ENCODE data around the gene PRKCH.
"Not testable (repeated sequence)": the region's sequence is repeated elsewhere in the genome, so short reads cannot be mapped to it uniquely, and the experiment has no call there.

Gene PRKCH

DNA sequence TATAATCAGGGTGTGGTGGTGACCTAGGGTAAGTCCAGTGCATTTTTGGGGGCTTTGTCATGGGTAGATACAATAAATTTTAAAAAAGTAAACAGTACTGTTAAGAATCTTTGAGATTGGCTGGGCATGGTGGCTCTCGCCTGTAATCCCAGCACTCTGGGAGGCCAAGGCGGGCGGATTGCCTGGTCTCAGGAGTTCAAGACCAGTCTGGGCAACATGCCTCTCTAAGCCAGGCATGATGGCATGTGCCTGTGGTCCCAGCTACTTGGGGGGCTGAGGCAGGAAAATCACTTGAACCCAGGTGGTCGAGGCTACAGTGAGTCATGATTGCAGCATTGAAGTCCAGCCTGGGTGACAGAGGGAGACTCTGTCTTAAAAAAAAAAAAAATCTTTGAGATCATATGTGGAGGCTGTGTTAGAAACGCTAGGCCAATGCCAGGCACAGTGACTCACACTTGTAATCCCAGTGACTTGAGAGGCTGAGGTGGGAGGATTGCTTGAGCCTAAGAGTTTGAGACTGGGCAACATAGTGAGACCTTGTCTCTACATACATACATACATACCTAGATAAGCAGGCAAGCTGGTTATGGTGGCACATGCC, 67.7 kb downstream of the PRKCH start:
- DNase-seq (ENCODE audit: low read depth), result no peak

- no peak for DNase-seq (ENCODE audit: low read depth)
Observed at GRCh38 chr14:61391119-61391518, 69.7 kb downstream of the PRKCH start.

- no peak for DNase-seq (ENCODE audit: low read depth)
Observed at GRCh38 chr14:61392297-61392696, 70.9 kb downstream of the PRKCH start.

DNA sequence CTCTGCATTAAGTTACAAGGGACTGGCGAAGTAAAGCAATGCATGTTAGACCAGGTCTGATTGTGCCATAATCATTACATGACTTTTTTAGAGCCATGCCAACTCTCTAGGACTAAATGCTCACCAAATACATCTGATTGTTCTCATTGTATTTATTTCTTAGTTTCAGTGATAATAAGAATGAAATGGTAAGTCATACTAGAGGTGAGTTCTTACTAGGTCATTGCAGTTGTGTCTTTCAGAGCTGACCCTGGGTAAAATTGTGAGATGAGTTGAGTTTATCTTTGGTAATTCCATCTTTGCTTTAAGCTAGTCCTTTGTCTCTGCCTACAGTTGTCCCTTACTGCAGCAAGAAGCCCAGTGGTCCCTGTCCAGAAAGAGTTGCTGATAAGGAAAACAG, 73.2 kb downstream of the PRKCH start:
- no peak for DNase-seq (ENCODE audit: low read depth)

GRCh38 chr14:61395115-61395725, 73.8 kb downstream of the PRKCH start:
- no peak for DNase-seq (ENCODE audit: low read depth)

GRCh38 chr14:61396279-61396678, 74.9 kb downstream of the PRKCH start:
- no peak for DNase-seq (ENCODE audit: low read depth)

DNA sequence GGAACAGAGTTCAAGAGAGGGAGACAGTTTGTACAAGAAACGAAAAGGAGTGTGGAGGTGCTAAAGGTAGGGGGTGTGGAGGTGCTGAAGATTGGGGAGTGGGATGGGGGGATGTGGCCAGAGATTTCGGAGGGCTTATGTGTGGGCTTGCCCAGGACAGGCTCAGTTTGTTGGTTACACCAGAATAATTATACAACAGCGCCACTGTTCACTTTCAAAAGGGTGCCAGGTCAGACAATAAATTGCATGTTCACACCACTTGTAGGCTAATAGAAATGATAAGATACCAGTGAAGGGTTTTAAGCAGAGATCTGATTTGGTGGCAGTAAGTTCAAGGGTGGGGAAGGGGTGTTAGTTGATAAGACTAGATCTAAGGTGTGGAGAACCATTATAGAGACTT, 75.3 kb downstream of the PRKCH start:
- DNase-seq (ENCODE audit: low read depth), result no peak

DNA sequence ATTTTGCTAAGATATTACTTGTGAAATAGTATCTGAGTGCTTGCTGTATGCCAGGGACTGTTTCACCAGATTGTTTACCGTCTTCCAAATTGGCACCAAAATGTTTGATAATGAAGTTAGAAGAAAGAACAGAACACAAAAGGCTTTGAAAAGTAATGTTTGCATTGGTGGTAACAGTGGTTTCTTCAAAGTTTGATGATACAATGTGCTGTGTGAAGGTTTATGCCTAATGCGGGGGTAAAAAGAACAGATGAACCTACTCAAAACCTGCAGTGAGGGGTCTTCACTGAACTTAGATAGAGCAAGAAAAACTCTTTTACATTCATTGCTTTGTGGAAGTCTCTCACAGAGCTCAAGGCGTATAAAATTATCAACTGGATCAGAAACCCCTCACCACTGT, 76.2 kb downstream of the PRKCH start:
- no peak for DNase-seq (ENCODE audit: low read depth)

GRCh38 chr14:61398221-61398620, 76.8 kb downstream of the PRKCH start:
- no peak for DNase-seq (ENCODE audit: low read depth)

DNA sequence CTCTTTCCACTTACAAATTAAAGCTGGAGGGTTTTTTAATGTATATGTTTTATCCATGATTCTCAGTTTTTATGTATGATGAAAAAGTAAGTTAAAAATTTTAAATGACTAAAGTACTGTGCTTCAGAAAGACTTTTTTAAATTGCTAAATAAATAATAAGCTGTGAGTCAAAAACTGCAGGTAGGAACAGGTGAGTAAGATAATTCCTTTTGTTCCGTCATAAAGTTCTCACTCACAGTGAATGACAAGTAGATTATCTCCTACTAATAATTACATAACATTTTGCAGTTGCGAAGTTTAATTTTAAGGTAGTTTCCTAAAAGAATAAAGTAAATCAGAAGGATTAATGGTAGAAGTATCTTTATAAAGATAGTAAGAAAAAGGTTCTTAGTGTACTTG, 78.0 kb downstream of the PRKCH start:
- no peak for DNase-seq (ENCODE audit: low read depth)

DNA sequence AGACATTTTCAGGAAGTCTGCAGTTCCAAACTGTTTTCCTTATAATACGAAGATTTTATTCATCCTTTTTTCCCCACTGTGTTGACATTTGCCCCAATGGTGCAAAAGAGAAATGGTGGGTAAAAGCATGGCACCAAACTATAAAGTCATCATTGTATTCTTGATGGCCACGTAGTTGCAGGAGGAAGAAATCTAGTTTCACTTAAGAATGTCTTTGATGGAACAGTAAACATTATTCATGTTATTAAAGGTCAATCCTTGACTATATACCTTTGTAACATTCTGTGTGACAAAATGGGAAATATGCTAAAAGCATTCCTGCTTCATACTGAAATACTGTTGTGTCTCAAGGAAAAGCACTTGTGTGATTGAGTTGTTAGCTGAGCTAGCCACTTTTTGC, 80.1 kb downstream of the PRKCH start:
- DNase-seq (ENCODE audit: low read depth), result no peak

DNA sequence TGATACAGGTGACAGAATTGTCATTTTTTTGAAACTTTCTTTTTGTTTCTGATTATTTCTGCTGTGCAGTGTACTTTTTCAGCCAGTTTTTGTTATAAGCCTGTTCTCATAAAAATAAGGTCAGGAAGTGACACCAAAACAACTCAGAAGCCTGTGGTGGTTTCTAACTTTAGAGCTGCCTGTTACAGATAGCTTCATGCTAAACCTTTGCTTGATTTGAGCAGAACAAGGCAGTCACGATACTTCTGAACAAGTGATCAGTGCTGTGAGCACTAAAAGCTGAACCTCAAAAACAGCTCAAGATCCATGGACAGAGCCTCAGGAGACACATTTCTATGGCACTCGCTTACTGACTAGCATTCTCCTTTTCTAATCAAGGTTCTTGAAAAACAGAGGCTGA, 82.0 kb downstream of the PRKCH start:
- DNase-seq (ENCODE audit: low read depth), result no peak

GRCh38 chr14:61404637-61405036, 83.3 kb downstream of the PRKCH start:
- no peak for DNase-seq (ENCODE audit: low read depth)

DNA sequence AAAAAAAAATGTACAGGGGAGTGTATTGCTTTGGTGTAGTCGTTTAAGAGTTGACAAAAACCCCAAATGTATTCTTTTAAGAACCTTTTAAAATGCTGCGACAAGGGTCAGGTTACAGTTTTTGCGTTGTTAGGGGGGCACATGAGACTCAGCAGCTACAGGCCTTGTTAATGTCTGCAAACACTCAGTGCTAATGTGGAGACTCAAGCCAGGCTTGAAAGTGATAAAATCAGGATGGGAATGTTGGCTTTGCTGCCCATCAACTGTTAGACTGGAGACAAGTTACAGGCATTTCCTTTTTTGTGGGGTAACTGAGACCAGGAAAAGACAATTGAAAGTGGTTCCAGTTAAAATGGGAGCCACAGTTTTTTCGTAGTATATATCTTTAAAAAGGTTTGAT, 84.8 kb downstream of the PRKCH start:
- DNase-seq (ENCODE audit: low read depth), result no peak

GRCh38 chr14:61406675-61407074, 85.3 kb downstream of the PRKCH start:
- DNase-seq (ENCODE audit: low read depth), result no peak

DNA sequence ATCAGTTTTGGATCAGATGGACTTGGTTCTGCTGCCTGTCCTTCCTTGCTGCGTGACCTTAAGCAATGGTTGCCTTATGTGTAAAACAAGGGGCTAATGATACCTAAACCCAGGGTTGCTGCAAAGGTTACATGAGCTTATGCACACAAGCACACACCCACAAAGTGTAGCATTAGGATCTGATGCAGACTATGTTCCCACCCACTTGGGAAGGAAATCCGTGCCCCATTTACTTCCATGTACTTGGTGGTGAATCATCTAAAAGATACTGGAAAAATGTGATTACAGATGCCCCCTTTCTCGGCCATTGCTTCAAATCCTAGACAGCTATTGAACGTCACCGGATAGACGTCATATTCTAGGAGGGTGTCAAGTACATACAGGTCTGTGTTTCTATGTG, 87.1 kb downstream of the PRKCH start:
- no peak for DNase-seq (ENCODE audit: low read depth)

DNA sequence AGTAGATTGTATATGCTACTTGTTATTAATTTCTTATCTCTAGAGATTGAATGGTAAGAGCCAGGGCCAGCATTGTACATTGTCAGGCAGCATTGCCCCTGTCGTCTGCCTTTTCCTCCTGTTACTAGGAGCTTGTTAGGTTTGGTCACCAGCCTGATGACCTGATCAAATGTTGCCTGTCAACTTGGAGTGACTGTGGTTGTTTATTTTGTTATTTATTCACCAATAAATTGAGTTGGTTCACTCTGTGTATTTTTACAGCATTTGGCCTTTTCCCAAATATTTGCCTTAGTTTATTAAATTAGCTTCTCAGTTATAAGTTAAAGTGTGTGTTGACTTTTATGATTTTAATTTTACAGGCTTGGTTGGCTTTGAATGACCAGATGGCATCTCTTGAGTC, 88.4 kb downstream of the PRKCH start:
- DNase-seq (ENCODE audit: low read depth), result no peak

DNA sequence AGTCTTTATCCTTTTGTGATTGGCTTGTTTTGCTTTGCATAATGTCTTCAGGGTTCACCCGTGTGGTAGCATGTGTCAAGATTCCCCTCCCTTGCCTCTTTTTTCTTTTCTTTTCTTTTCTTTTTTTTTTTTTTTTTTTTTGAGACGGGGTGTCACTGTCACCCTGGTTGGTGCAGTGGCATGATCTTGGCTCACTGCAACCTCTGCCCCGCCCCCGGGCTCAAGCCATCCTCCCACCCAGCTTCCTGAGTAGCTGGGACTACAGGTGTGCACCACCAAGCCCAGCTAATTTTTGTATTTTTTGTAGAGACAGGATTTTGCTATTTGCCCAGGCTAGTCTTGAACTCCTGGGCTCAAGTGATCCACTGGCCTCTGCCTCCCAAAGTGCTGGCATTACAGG, 94.6 kb downstream of the PRKCH start:
- not testable (repeated sequence) for DNase-seq (ENCODE audit: low read depth)

DNA sequence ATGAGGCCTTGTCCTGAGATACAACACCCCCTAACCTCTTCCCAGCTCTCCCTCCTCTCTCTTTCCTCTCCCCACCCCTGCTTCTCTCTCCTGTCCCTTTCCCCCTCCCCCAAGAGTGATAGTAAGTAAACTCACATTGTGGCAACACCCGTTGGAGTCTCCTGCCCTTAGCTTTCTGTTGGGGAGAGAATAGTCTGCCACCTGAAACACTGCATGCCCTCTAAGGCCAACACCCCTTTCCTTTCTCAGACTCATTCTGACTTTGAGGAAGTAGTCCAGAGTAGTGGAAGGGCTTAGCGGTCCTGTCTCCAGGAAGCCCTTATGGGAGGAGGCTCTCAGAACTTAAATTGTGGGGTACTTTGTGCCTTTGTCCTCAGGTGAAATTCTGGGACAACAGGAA, 95.2 kb downstream of the PRKCH start:
- no peak for DNase-seq (ENCODE audit: low read depth)

DNA sequence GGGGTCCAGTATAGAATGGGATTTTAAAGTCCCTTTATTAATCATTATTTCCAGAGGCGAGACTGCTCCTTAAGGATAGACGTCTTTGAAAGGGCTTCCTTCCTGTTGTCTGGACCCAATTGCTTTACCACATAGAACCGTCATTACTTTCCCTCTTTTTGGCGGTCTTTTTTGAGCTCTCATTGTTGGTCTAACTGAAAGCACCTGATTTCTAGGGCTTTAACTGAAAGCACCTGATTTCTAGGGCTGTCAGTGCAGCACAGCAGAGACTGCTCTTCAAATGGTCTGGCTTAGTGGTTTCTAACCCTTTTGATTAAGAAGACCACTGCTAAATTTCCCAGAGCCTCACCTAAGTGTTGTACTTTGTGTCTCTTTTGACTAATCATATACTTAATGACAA, 95.8 kb downstream of the PRKCH start:
- no peak for DNase-seq (ENCODE audit: low read depth)

DNA sequence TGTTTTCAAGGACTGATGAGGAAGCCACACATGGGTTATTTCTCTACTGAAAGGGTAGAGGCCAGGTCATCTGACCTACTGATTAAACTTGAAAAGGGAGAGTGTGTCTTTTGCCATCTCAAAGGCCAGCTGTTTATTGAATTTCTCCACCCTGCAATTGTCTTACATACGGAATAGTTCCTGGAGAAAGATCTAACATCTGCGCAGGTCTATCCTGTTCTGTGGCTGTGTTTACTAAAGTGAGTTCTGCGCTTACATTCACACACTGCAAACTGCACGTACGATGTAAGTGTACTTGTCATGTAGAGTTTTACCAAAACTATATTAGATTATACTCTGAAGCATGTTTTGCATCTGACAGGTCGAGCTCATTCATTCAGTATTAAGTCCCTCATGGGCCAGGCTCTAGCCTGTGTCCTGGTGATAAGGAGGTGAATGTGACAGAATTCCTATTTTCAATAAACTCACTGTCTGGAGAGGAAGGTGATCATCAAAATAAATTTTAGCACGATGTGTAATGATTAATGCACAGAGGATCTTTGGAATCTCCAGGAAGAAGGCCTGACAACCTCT, 96.6 kb downstream of the PRKCH start:
- no peak for DNase-seq (ENCODE audit: low read depth)

- DNase-seq (ENCODE audit: low read depth), result no peak
Observed at GRCh38 chr14:61418746-61419145, 97.4 kb downstream of the PRKCH start.

DNA sequence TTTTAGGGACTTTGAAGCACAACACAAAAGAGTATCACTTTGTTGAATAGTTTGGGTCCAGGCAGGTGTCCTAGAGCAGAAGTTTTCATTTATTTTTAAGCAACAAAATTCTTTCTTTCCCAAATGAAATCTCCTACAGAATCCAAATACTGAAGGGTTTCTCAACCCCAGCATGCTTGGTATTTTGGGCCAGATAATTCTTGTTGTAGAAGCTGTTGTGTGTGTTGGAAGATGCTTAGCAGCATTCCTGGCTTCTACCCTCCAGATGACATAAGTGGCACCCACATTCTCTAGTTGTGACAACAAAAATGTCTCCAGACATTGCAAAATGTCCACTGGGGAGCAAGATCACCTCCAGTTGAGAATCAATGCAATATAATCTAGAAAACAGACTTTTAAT, 97.8 kb downstream of the PRKCH start:
- no peak for DNase-seq (ENCODE audit: low read depth)

GRCh38 chr14:61420326-61420725, 98.9 kb downstream of the PRKCH start:
- DNase-seq (ENCODE audit: low read depth), result peak; percentile 44

Measured in T follicular helper cell (primary cell).